H1 (cell line): Measurements from ENCODE around the gene PDE3A. TPM values are rescaled to one million over a fixed set of nuclear protein-coding genes. Genes with fewer than 3 reads are reported as not detected.

Experiments
- CTCF ChIA-PET: fragments of 300-600 bp; sonication (Branson Sonifier 250); formaldehyde crosslinking; loops from one replicate; lab custom pipeline; 2021; ENCODE audit not compliant: partially characterized antibody; lab: Charles Lee
- POLR2A ChIA-PET: fragments of 300-600 bp; sonication (Branson Sonifier 250); formaldehyde crosslinking; loops from one replicate; lab custom pipeline; 2021; ENCODE audit warnings: inconsistent platforms; ENCODE audit not compliant: partially characterized antibody; lab: Charles Lee
- DNase-seq, 2 experiments: peaks; one replicate each; pipeline versions ENCODE4 v3.0.0 to v3.0.0-alpha.2; 2010 to 2022; ENCODE audit warnings: low spot score in 2 of 2, low read depth in 1 of 2, mixed read lengths in 1 of 2
- FAIRE-seq: peaks from 2 replicates; lab custom pipeline; 2011; peaks lifted over from hg19 to GRCh38; lab: Jason Lieb, UNC
- H2AFZ ChIP-seq: 2 replicates; pipeline ENCODE4 v1.8.1; 2012; ENCODE audit warnings: low read length, inconsistent platforms
- H2AK5ac ChIP-seq: 2 replicates; pipeline ENCODE4 v1.6.1; 2013; ENCODE audit warnings: low read depth, low read length
- H2BK120ac ChIP-seq: replicated peaks from 2 replicates; pipeline ENCODE3; 2013; ENCODE audit warnings: low read depth, low read length, inconsistent platforms
- H2BK12ac ChIP-seq: 2 replicates; pipeline ENCODE4 v1.6.1; 2013; ENCODE audit warnings: low read depth, low read length
- H2BK15ac ChIP-seq: 2 replicates; pipeline ENCODE4 v1.6.1; 2013; ENCODE audit warnings: low read length
- H2BK20ac ChIP-seq: 2 replicates; pipeline ENCODE4 v1.6.1; 2013; ENCODE audit warnings: low read length
- H2BK5ac ChIP-seq: 2 replicates; pipeline ENCODE4 v1.6.1; 2013; ENCODE audit warnings: low read depth, low read length
- H3K14ac ChIP-seq: 2 replicates; pipeline ENCODE4 v1.6.1; 2013; ENCODE audit warnings: inconsistent platforms; ENCODE audit not compliant: insufficient read length
- H3K18ac ChIP-seq: 2 replicates; pipeline ENCODE4 v1.6.1; 2013; ENCODE audit warnings: low read length; ENCODE audit errors: extremely low read depth
- H3K23ac ChIP-seq: 2 replicates; pipeline ENCODE4 v1.6.1; 2013; ENCODE audit warnings: inconsistent platforms; ENCODE audit not compliant: insufficient read length
- H3K23me2 ChIP-seq: 2 replicates; pipeline ENCODE4 v1.6.1; 2013; ENCODE audit warnings: low read depth, low read length
- H3K27ac ChIP-seq: 2 replicates; pipeline ENCODE4 v1.6.1; 2011; ENCODE audit warnings: low read depth, low read length, inconsistent platforms
- H3K27me3 ChIP-seq, 4 experiments: replicated peaks in 1 of 4; 1 replicate in 1 of 4; 2 replicates in 3 of 4; pipeline versions ENCODE4 v1.6.1 to v1.8.1; 2011 to 2013; ENCODE audit warnings: low read length in 3 of 4, mild to moderate bottlenecking in 3 of 4, inconsistent platforms in 2 of 4, mixed read lengths in 2 of 4, moderate library complexity in 1 of 4; ENCODE audit not compliant: control insufficient read depth in 3 of 4, insufficient read depth in 3 of 4; ENCODE audit errors: extremely low read depth in 1 of 4
- H3K36me3 ChIP-seq, 4 experiments: 2 replicates each; pipeline versions ENCODE4 v1.6.1 to v1.8.1; 2011 to 2013; ENCODE audit warnings: mild to moderate bottlenecking in 4 of 4, low read length in 3 of 4, moderate library complexity in 2 of 4, control low read depth in 1 of 4, inconsistent platforms in 1 of 4; ENCODE audit not compliant: insufficient read depth in 4 of 4, control insufficient read depth in 2 of 4
- H3K4ac ChIP-seq: replicated peaks from 2 replicates; pipeline ENCODE3; 2013; ENCODE audit warnings: low read length, low read depth, mixed read lengths, inconsistent platforms; ENCODE audit not compliant: insufficient read length
- H3K4me1 ChIP-seq, 4 experiments: replicated peaks in 1 of 4; 1 replicate in 1 of 4; 2 replicates in 3 of 4; pipeline versions ENCODE4 v1.6.1 to v1.8.1; 2011 to 2013; ENCODE audit warnings: low read length in 3 of 4, inconsistent platforms in 2 of 4, mixed read lengths in 1 of 4; ENCODE audit not compliant: insufficient read depth in 4 of 4, control insufficient read depth in 3 of 4
- H3K4me2 ChIP-seq, 2 experiments: 2 replicates each; pipeline versions ENCODE4 v1.6.1 to v1.8.1; 2011 to 2013; ENCODE audit warnings: low read depth in 2 of 2, low read length in 2 of 2, control low read depth in 1 of 2, inconsistent platforms in 1 of 2, mild to moderate bottlenecking in 1 of 2; ENCODE audit not compliant: insufficient read depth in 1 of 2
- H3K4me3 ChIP-seq, 4 experiments: fragments of 200-600, 300-600 bp in 1 of 4; sonication (generic), shearing (Covaris generic), sonication (Bioruptor Twin) in 1 of 4; 2 replicates each; pipeline versions ENCODE4 v1.5.1 to v1.8.1; 2011 to 2016; ENCODE audit warnings: low read length in 4 of 4, low read depth in 3 of 4, control low read depth in 2 of 4, inconsistent platforms in 2 of 4, mild to moderate bottlenecking in 2 of 4, mixed read lengths in 1 of 4, moderate library complexity in 1 of 4; ENCODE audit not compliant: insufficient read depth in 2 of 4; ENCODE audit errors: extremely low read depth in 1 of 4
- H3K56ac ChIP-seq: replicated peaks from 2 replicates; pipeline ENCODE3; 2013; ENCODE audit warnings: low read depth, mild to moderate bottlenecking, mixed read lengths, low read length, inconsistent platforms; ENCODE audit not compliant: insufficient read length
- H3K79me1 ChIP-seq: 2 replicates; pipeline ENCODE4 v1.6.1; 2013; ENCODE audit warnings: low read depth, low read length, control low read depth
- H3K79me2 ChIP-seq, 2 experiments: 2 replicates each; pipeline versions ENCODE4 v1.6.1 to v1.8.1; 2012 to 2013; ENCODE audit warnings: low read length in 2 of 2, mild to moderate bottlenecking in 2 of 2, inconsistent platforms in 1 of 2; ENCODE audit not compliant: insufficient read depth in 2 of 2, control insufficient read depth in 1 of 2
- H3K9ac ChIP-seq, 4 experiments: replicated peaks in 1 of 4; 1 replicate in 1 of 4; 2 replicates in 3 of 4; pipeline versions ENCODE4 v1.6.1 to v1.8.1; 2011 to 2013; ENCODE audit warnings: low read depth in 3 of 4, low read length in 3 of 4, control low read depth in 2 of 4, mild to moderate bottlenecking in 2 of 4, moderate library complexity in 2 of 4, inconsistent platforms in 1 of 4; ENCODE audit errors: extremely low read depth in 1 of 4
- H3K9me3 ChIP-seq, 2 experiments: 2 replicates each; pipeline versions ENCODE4 v1.6.1 to v1.8.1; 2012 to 2013; ENCODE audit warnings: mild to moderate bottlenecking in 2 of 2, moderate library complexity in 2 of 2, control low read depth in 1 of 2, inconsistent platforms in 1 of 2, low read depth in 1 of 2, low read length in 1 of 2, mixed read lengths in 1 of 2; ENCODE audit not compliant: insufficient read depth in 2 of 2
- H4K20me1 ChIP-seq, 2 experiments: replicated peaks in 1 of 2; 2 replicates each; pipeline versions ENCODE3 to v1.8.1; 2011 to 2013; ENCODE audit warnings: inconsistent platforms in 2 of 2, low read length in 2 of 2, mild to moderate bottlenecking in 1 of 2; ENCODE audit not compliant: insufficient read depth in 2 of 2, control insufficient read depth in 1 of 2
- H4K5ac ChIP-seq: 2 replicates; pipeline ENCODE4 v1.6.1; 2013; ENCODE audit warnings: low read length, low read depth, mixed read lengths, inconsistent platforms; ENCODE audit not compliant: insufficient read length
- H4K8ac ChIP-seq: 2 replicates; pipeline ENCODE4 v1.8.0; 2013; ENCODE audit warnings: mild to moderate bottlenecking, moderate library complexity, low read length, inconsistent platforms; ENCODE audit not compliant: insufficient read depth; ENCODE audit errors: extremely low read depth
- H4K91ac ChIP-seq: replicated peaks from 2 replicates; pipeline ENCODE3; 2013; ENCODE audit warnings: low read length, mixed read lengths, inconsistent platforms; ENCODE audit not compliant: insufficient read length
- CREB1 ChIP-seq: IDR thresholded peaks from 2 replicates; pipeline ENCODE4 v1.6.1; 2012; ENCODE audit warnings: inconsistent platforms
- E2F6 ChIP-seq: IDR thresholded peaks from 2 replicates; pipeline ENCODE4 v1.6.1; 2012; ENCODE audit warnings: inconsistent platforms
- MAFK ChIP-seq: IDR thresholded peaks from 2 replicates; pipeline ENCODE4 v1.6.1; 2012; ENCODE audit warnings: low read depth, mild to moderate bottlenecking, improper control_type of control experiment, low read length
- SP4 ChIP-seq: IDR thresholded peaks from 2 replicates; pipeline ENCODE4 v1.6.1; 2012; ENCODE audit warnings: low read length, inconsistent platforms
- WGBS, 2 experiments: shearing (Covaris generic) in 1 of 2; methylation state at CpG; one replicate each; pipeline versions ENCODE4 v1.1.6 to v1.1.7; 2013 to 2015; ENCODE audit warnings: low lambda C conversion rate in 2 of 2, mixed read lengths in 2 of 2, inconsistent platforms in 1 of 2, low coverage in 1 of 2, missing lambda C conversion rate in 1 of 2; ENCODE audit not compliant: insufficient replicate concordance in 2 of 2, insufficient coverage in 1 of 2, insufficient read length in 1 of 2; ENCODE audit errors: extremely low coverage in 1 of 2, missing lambda C conversion rate in 1 of 2; 5-methylcytosine and 5-hydroxymethylcytosine counted together
- polyA plus RNA-seq, 7 experiments: library from polyadenylated mRNA; depleted of rRNA in 3 of 7; stranded (reverse) in 5 of 7; unstranded in 2 of 7; fragments of >200 nt in 5 of 7; fragments of 200-250 nt in 2 of 7; gene quantifications; 1 replicate in 5 of 7; 2 replicates in 1 of 7; 4 replicates in 1 of 7; pipeline versions ENCODE4 v1.2.1 to v1.2.3, GENCODE V29; 2011 to 2013; ENCODE audit warnings: missing spikeins in 2 of 7, mixed read lengths in 2 of 7
- total RNA-seq: library from RNA; stranded (reverse); fragmentation: NEBNext Ultra II Directional; extraction: Animal tissue kit (Norgen Biotek cat#: 25700); gene quantifications from 2 replicates; pipeline ENCODE4 v1.2.1, GENCODE V29; 2021

PDE3A gene
- total and polyA plus RNA-seq, 2 of the 8 experiments (the other 6 are each of a cell fraction or from before 2014, with no cell fraction given), result 1.4 to 3.4 TPM

- POLR2A ChIA-PET, result no interaction called here
- DNase-seq (no peak), FAIRE-seq (no peak)
- Histone ChIP-seq H3K23ac (no peak overlapping the region), H2BK120ac (no peak overlapping the region), H3K36me3 (no peaks in the 10 kb centered on the region), H3K9ac (no peak overlapping the region), H3K18ac (no peak overlapping the region), H2AK5ac (no peak overlapping the region), H3K56ac (no peak overlapping the region), H3K79me1 (no peaks in the 10 kb centered on the region), H3K9me3 (no peaks in the 10 kb centered on the region), H2AFZ (no peak overlapping the region), H4K5ac (no peak overlapping the region), H3K4me2 (no peak overlapping the region), H4K8ac (no peak overlapping the region), H2BK12ac (no peak overlapping the region), H3K4ac (no peak overlapping the region), H3K4me3 (no peak overlapping the region), H2BK20ac (no peak overlapping the region), H3K27me3 (no peaks in the 10 kb centered on the region), H3K4me1 (peaks cover 0 to 12% (median 7%) of the 10 kb centered on the region in 4 experiments; a peak in 4 of 7 replicates), H3K23me2 (no peaks in the 10 kb centered on the region), H3K27ac (no peak overlapping the region), H3K79me2 (no peaks in the 10 kb centered on the region), H3K14ac (no peak overlapping the region), H4K91ac (no peak overlapping the region), H2BK5ac (no peak overlapping the region), H4K20me1 (no peaks in the 10 kb centered on the region)
- 83% methylated on average over 3 of the region's 3 CpGs; no CpG with 5 or more reads in 1 of the 2 experiments for WGBS, 2 experiments
- CTCF ChIA-PET, result interaction anchor here (0.7 kb wide), 1 partner anchor 10 kb away, joined by 3 read pairs; no protein-coding TSS in a partner anchor
- TF ChIP-seq CREB1 (no peak), MAFK (peak; percentile 87; the same call in 1 of the 2 replicates), SP4 (no peak), E2F6 (no peak)
- TF ChIP-seq, all 59 proteins: peak for 1
- H2BK15ac ChIP-seq, result no peak overlapping the region
Observed at GRCh38 chr12:20443255-20443654, 74.9 kb downstream of the PDE3A start.
